Breast epithelium (tissue), 4 donors: ENCODE data around the gene IP6K3. TPM values are rescaled to one million over a fixed set of nuclear protein-coding genes. Genes with fewer than 3 reads are reported as not detected.

ENCODE experiments used
- DNase-seq, 2 donors: peaks; one replicate each; pipeline ENCODE4 v3.0.0-alpha.2; 2019; ENCODE audit warnings: low spot score in 2 of 2
- H3K27ac ChIP-seq, 2 donors: fragments of 200-600 bp; sonication (generic) in 1 of 2; one replicate each; pipeline ENCODE4 v1.5.1; 2016 to 2019; ENCODE audit warnings: mild to moderate bottlenecking in 1 of 2
- H3K27me3 ChIP-seq, 2 donors: fragments of 200-600 bp; sonication (generic) in 1 of 2; one replicate each; pipeline versions ENCODE4 v1.5.1 to v1.6.0; 2017 to 2019; ENCODE audit warnings: control low read depth in 1 of 2, mild to moderate bottlenecking in 1 of 2
- H3K36me3 ChIP-seq: fragments of 200-600 bp; one replicate; pipeline ENCODE4 v1.5.1; 2019
- H3K4me1 ChIP-seq, 2 donors: fragments of 200-600 bp; sonication (generic); one replicate each; pipeline ENCODE4 v1.5.1; 2016 to 2019; ENCODE audit warnings: control low read depth in 1 of 2
- H3K4me3 ChIP-seq, 3 donors: fragments of 200-600 bp; sonication (generic); 1 replicate in 2 of 3; 2 replicates in 1 of 3; pipeline ENCODE4 v1.5.1; 2016 to 2019; ENCODE audit warnings: mild to moderate bottlenecking in 3 of 3, moderate library complexity in 2 of 3
- H3K9me3 ChIP-seq, 2 donors: fragments of 200-600 bp; sonication (generic) in 1 of 2; one replicate each; pipeline ENCODE4 v1.5.1; 2016 to 2019; ENCODE audit warnings: control low read depth in 1 of 2
- CTCF ChIP-seq, 3 donors: fragments of 450-650 bp; IDR thresholded peaks; one replicate each; pipeline ENCODE4 v1.5.1; 2016 to 2017; ENCODE audit warnings: antibody characterized with exemption in 3 of 3, mild to moderate bottlenecking in 3 of 3, moderate library complexity in 3 of 3
- POLR2A ChIP-seq: fragments of 450-650 bp; IDR thresholded peaks from one replicate; pipeline ENCODE4 v1.6.1; 2016; ENCODE audit warnings: antibody characterized with exemption, mild to moderate bottlenecking, moderate library complexity
- POLR2AphosphoS5 ChIP-seq, 3 donors: sonication (generic); formaldehyde crosslinking; IDR thresholded peaks; one replicate each; pipeline ENCODE4 v1.6.1; 2017; ENCODE audit warnings: antibody characterized with exemption in 3 of 3
- intact Hi-C: fragments of 100-400 bp; cut with DNase I; formaldehyde crosslinking; loops from one replicate; pipeline ENCODE4 v1.15.1; 2023; ENCODE audit warnings: low total_unique reads
- total RNA-seq, 3 donors: library from RNA; depleted of rRNA; stranded (reverse); fragments of >200 nt; gene quantifications; one replicate each; pipeline ENCODE4 v1.1.0, GENCODE V29; 2016

The IP6K3 gene
- total RNA-seq, 3 donors from 2014 or later: 0.15 to 4.2 (median 0.66) TPM

- H3K4me3 ChIP-seq: no peak overlapping the region
- H3K27ac ChIP-seq: no peak overlapping the region
- no peak for TF ChIP-seq POLR2A
- peak in 1 of 3 donors; percentile 24 for TF ChIP-seq POLR2AphosphoS5 (IDR thresholded peaks at IDR 0.05)
- TF ChIP-seq CTCF (IDR thresholded peaks at IDR 0.05): peak in 1 of 3 donors; percentile 45
- H3K36me3 ChIP-seq: peaks cover 11% of the 10 kb centered on the region
- DNase-seq: peak in 1 of 2 donors; percentile 28
- H3K9me3 ChIP-seq: no peaks in the 10 kb centered on the region
- intact Hi-C loops: no loop called here
- H3K27me3 ChIP-seq: no peaks in the 10 kb centered on the region
- no peaks in the 10 kb centered on the region for H3K4me1 ChIP-seq
These were observed 73.9 kb downstream of the IP6K3 start for GRCh38 chr6:33672808-33673207.

DNA sequence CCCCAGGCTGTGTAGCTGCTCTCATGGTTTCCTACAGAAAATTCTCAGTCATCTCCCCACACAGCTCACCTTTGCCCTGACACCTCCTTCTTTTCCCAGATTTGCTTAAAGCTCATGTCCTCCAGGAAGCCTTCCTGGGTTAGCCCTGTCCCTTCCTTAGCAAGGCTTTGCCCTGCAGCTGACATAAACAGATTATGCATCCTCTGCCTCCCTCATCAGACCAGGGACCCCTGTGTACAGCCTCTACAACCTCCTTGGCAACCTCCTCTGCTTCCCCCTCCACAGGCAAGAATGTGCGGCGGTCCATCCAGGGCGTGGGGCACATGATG lies 75.0 kb downstream of the IP6K3 start:
- Histone ChIP-seq H3K9me3 (no peaks in the 10 kb centered on the region), H3K36me3 (peaks cover 17% of the 10 kb centered on the region), H3K4me1 (no peaks in the 10 kb centered on the region), H3K4me3 (no peak overlapping the region), H3K27ac (no peak overlapping the region), H3K27me3 (no peaks in the 10 kb centered on the region)
- no peak for TF ChIP-seq POLR2A
- TF ChIP-seq POLR2AphosphoS5 (IDR thresholded peaks at IDR 0.05): no peak
- no peak for TF ChIP-seq CTCF (IDR thresholded peaks at IDR 0.05)
- no peak for DNase-seq
- intact Hi-C loops: no loop called here

Other genes with a start within 250 kb of the IP6K3 start
- 10 to 100 TPM in 1 of 3 donors, 1 to 10 TPM in 2; 6.7 to 11.1 (median 7.0) TPM for gene BAK1, start 166.6 kb downstream of the IP6K3 start, total RNA-seq
- 10 to 100 TPM; 18.4 to 40.0 (median 27.7) TPM for gene ITPR3, start 125.6 kb downstream of the IP6K3 start, total RNA-seq
- 10 to 100 TPM in 2 of 3 donors, 1 to 10 TPM in 1; 9.9 to 19.7 (median 19.6) TPM for gene UQCC2, start 35.2 kb downstream of the IP6K3 start, total RNA-seq
- 10 to 100 TPM; 42.2 to 69.1 (median 59.0) TPM for gene LEMD2, start 42.2 kb upstream of the IP6K3 start, total RNA-seq
- gene MLN, start 57.1 kb upstream of the IP6K3 start, total RNA-seq: not detected